Thymus (tissue), 11 donors: ENCODE data around the gene ACHE. TPM values are rescaled to one million over a fixed set of nuclear protein-coding genes. Genes with fewer than 3 reads are reported as not detected.

Source experiments
- DNase-seq, 9 donors: peaks; one replicate each; pipeline ENCODE4 v3.0.0-alpha.2; 2013; ENCODE audit warnings: low spot score in 9 of 9, low read depth in 6 of 9, missing footprints in 1 of 9
- H3K27ac ChIP-seq, 2 donors: one replicate each; pipeline ENCODE4 v1.5.1; 2013; ENCODE audit warnings: control low read depth in 1 of 2, low read depth in 1 of 2, low read length in 1 of 2, mild to moderate bottlenecking in 1 of 2, moderate library complexity in 1 of 2
- H3K27me3 ChIP-seq, 2 donors: one replicate each; pipeline ENCODE4 v1.5.1; 2013; ENCODE audit warnings: low read length in 1 of 2; ENCODE audit not compliant: control insufficient read depth in 2 of 2, insufficient read depth in 1 of 2
- H3K36me3 ChIP-seq, 2 donors: one replicate each; pipeline ENCODE4 v1.5.1; 2013; ENCODE audit warnings: low read length in 1 of 2, mild to moderate bottlenecking in 1 of 2, moderate library complexity in 1 of 2; ENCODE audit not compliant: control insufficient read depth in 2 of 2, insufficient read depth in 2 of 2
- H3K4me1 ChIP-seq, 2 donors: one replicate each; pipeline ENCODE4 v1.5.1; 2013; ENCODE audit warnings: low read length in 2 of 2; ENCODE audit not compliant: control insufficient read depth in 2 of 2, insufficient read depth in 2 of 2
- H3K4me3 ChIP-seq, 2 donors: one replicate each; pipeline ENCODE4 v1.5.1; 2013; ENCODE audit warnings: low read length in 2 of 2, control low read depth in 1 of 2, mild to moderate bottlenecking in 1 of 2
- H3K9me3 ChIP-seq, 2 donors: one replicate each; pipeline ENCODE4 v1.5.1; 2013; ENCODE audit warnings: low read length in 1 of 2, mild to moderate bottlenecking in 1 of 2; ENCODE audit not compliant: control insufficient read depth in 2 of 2, insufficient read depth in 1 of 2
- WGBS: extraction: QIAGEN DNeasy Blood & Tissue Kit; methylation state at CpG from one replicate; pipeline ENCODE4 v1.1.7; 2013; 5-methylcytosine and 5-hydroxymethylcytosine counted together
- polyA plus RNA-seq: library from polyadenylated mRNA; stranded (reverse); fragments of 200-250 nt; gene quantifications from one replicate; pipeline ENCODE4 v1.2.3, GENCODE V29; 2013
- total RNA-seq: library from RNA; stranded (reverse); fragments of 120-200 nt; gene quantifications from one replicate; pipeline ENCODE4 v1.2.4, GENCODE V29; 2013
- donor health status: healthy.

ACHE gene
- total and polyA plus RNA-seq, 2 donors: 6.9 to 7.9 TPM

- peak overlapping the region in 1 of 2 donors; percentile 18 for H3K27ac ChIP-seq
- H3K27me3 ChIP-seq: peaks cover 72 to 89% of the 10 kb centered on the region in 2 donors
- no peaks in the 10 kb centered on the region for H3K36me3 ChIP-seq
- no peak for DNase-seq
- 57% methylated on average over 40 of the region's 40 CpGs for WGBS
- H3K4me1 ChIP-seq: peaks cover 17 to 30% of the 10 kb centered on the region in 2 donors
- peaks cover 0 to 10% of the 10 kb centered on the region in 2 donors for H3K9me3 ChIP-seq
- peak overlapping the region in 1 of 2 donors; percentile 22 for H3K4me3 ChIP-seq
Measured at GRCh38 chr7:100893910-100894721, 1.6 kb downstream of the ACHE start.

GRCh38 chr7:100893318-100893895, 2.3 kb downstream of the ACHE start:
- no peak for DNase-seq
- Histone ChIP-seq H3K4me3 (no peak overlapping the region), H3K4me1 (peaks cover 18 to 37% of the 10 kb centered on the region in 2 donors), H3K9me3 (peaks cover 0 to 10% of the 10 kb centered on the region in 2 donors), H3K36me3 (peaks cover 0 to 5% of the 10 kb centered on the region in 2 donors), H3K27me3 (peaks cover 72 to 85% of the 10 kb centered on the region in 2 donors), H3K27ac (no peak overlapping the region)
- WGBS: 96% methylated on average over 32 of the region's 32 CpGs

GRCh38 chr7:100892364-100893317, 3.0 kb downstream of the ACHE start:
- peaks cover 0 to 10% of the 10 kb centered on the region in 2 donors for H3K9me3 ChIP-seq
- 91% methylated on average over 44 of the region's 44 CpGs for WGBS
- peaks cover 7 to 12% of the 10 kb centered on the region in 2 donors for H3K36me3 ChIP-seq
- no peak for DNase-seq
- no peak overlapping the region for H3K4me3 ChIP-seq
- peaks cover 18 to 45% of the 10 kb centered on the region in 2 donors for H3K4me1 ChIP-seq
- no peak overlapping the region for H3K27ac ChIP-seq
- H3K27me3 ChIP-seq: peaks cover 68 to 77% of the 10 kb centered on the region in 2 donors

- H3K4me3 ChIP-seq: no peak overlapping the region
- 85% methylated on average over 8 of the region's 8 CpGs for WGBS
- H3K27ac ChIP-seq: no peak overlapping the region
Measured at GRCh38 chr7:100891568-100892247, 4.0 kb downstream of the ACHE start.

GRCh38 chr7:100890653-100891567, 4.8 kb downstream of the ACHE start:
- peak overlapping the region; percentile 23 to 37 for H3K27ac ChIP-seq
- H3K27me3 ChIP-seq: peaks cover 51 to 61% of the 10 kb centered on the region in 2 donors
- peaks cover 12 to 49% of the 10 kb centered on the region in 2 donors for H3K4me1 ChIP-seq
- H3K36me3 ChIP-seq: peaks cover 25 to 30% of the 10 kb centered on the region in 2 donors
- H3K4me3 ChIP-seq: peak overlapping the region; percentile 5 to 66
- 9% methylated on average over 43 of the region's 43 CpGs for WGBS
- peaks cover 0 to 10% of the 10 kb centered on the region in 2 donors for H3K9me3 ChIP-seq
- no peak for DNase-seq

More at GRCh38 chr7:100891568-100892247, 4.0 kb downstream of the ACHE start:
- Histone ChIP-seq H3K36me3 (peaks cover 17 to 22% of the 10 kb centered on the region in 2 donors), H3K9me3 (peaks cover 0 to 16% of the 10 kb centered on the region in 2 donors), H3K27me3 (peaks cover 59 to 69% of the 10 kb centered on the region in 2 donors), H3K4me1 (peaks cover 12 to 54% of the 10 kb centered on the region in 2 donors)
- DNase-seq: no peak

- H3K4me1 ChIP-seq: peaks cover 12 to 44% of the 10 kb centered on the region in 2 donors
- WGBS: 9% methylated on average over 73 of the region's 73 CpGs
Measured at GRCh38 chr7:100888988-100889750, 6.5 kb downstream of the ACHE start, which contains the start of gene UFSP1. Gene UFSP1 (minus strand): TSS chr7:100889715. CDS start chr7:100889271, 444 bp downstream.

GRCh38 chr7:100888291-100888987, 7.2 kb downstream of the ACHE start:
- H3K4me1 ChIP-seq: peaks cover 12 to 44% of the 10 kb centered on the region in 2 donors
- peak overlapping the region in 1 of 2 donors; percentile 85 for H3K27ac ChIP-seq
- H3K27me3 ChIP-seq: peaks cover 28 to 37% of the 10 kb centered on the region in 2 donors
- peaks cover 0 to 8% of the 10 kb centered on the region in 2 donors for H3K9me3 ChIP-seq
- no peak for DNase-seq
- H3K4me3 ChIP-seq: peak overlapping the region in 1 of 2 donors; percentile 62
- H3K36me3 ChIP-seq: peaks cover 49 to 54% of the 10 kb centered on the region in 2 donors
- 96% methylated on average over 18 of the region's 18 CpGs for WGBS

More at GRCh38 chr7:100888988-100889750, 6.5 kb downstream of the ACHE start, which contains the start of gene UFSP1:
- Histone ChIP-seq H3K27me3 (peaks cover 34 to 45% of the 10 kb centered on the region in 2 donors), H3K9me3 (peaks cover 0 to 10% of the 10 kb centered on the region in 2 donors), H3K4me3 (peak within 1 kb of the TSS; percentile 62 to 66), H3K36me3 (peaks cover 42 to 47% of the 10 kb centered on the region in 2 donors), H3K27ac (peak within 1 kb of the TSS; percentile 53 to 79)
- DNase-seq: peak in 1 of 9 donors; percentile 49
